ENCODE measurements around the gene AGAP1.

- TF ChIP-seq CTCF (IDR thresholded peaks at IDR 0.05) (no peak), POLR2A (IDR thresholded peaks at IDR 0.05) (no peak), POLR2AphosphoS5 (IDR thresholded peaks at IDR 0.05) (no peak)
These were observed 1.0 kb downstream of the AGAP1 start for GRCh38 chr2:235494716-235495372.
